ENCODE measurements around the gene SLC35B2.

Gene SLC35B2

DNA sequence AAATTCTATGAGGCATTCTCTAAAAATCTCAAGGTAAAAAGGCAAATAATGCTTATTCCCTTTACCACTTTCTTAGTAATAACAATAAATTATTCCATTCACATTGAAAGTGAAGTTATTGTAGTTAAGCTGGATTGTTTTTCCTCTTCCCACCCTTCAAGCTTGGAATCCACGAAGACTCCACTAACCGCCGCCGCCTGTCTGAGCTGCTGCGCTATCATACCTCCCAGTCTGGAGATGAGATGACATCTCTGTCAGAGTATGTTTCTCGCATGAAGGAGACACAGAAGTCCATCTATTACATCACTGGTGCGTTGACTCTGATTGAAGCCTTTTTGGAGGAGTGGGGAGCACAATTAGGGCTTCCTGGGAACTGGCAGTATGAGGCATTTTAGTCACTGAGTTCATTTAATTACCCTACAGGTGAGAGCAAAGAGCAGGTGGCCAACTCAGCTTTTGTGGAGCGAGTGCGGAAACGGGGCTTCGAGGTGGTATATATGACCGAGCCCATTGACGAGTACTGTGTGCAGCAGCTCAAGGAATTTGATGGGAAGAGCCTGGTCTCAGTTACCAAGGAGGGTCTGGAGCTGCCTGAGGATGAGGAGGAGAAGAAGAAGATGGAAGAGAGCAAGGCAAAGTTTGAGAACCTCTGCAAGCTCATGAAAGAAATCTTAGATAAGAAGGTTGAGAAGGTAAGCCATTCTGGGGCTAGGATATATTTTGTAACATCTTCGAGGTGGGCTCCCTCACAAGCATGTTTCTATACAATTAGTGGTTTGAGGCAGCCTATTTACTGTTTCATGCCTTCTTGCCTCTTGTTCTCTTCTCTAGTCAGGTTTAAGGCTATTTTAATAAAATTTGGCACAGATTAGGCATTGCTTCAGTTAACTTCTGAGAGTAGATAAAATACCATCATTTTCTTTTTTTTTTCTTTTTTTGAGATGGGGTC lies 5.5 kb downstream of the SLC35B2 start:
- DNase-seq = no peak

DNA sequence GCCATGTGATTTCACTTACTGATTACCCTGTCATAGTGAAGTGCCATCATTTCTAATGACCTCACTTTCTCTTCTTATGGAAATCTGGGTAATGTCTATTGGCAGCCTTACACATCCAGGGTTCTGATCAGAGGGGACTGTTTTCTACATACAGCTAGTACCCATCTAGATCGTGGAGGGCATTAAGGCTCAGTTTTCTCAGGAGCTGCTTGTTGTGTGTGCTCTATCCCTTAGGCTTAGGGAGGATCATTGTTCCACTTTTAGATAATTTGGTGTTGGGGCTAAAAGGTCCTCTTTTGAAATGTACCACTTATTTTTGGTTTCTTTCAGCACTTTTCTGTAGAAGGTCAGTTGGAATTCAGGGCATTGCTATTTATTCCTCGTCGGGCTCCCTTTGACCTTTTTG lies 6.6 kb downstream of the SLC35B2 start:
- DNase-seq = no peak

DNA sequence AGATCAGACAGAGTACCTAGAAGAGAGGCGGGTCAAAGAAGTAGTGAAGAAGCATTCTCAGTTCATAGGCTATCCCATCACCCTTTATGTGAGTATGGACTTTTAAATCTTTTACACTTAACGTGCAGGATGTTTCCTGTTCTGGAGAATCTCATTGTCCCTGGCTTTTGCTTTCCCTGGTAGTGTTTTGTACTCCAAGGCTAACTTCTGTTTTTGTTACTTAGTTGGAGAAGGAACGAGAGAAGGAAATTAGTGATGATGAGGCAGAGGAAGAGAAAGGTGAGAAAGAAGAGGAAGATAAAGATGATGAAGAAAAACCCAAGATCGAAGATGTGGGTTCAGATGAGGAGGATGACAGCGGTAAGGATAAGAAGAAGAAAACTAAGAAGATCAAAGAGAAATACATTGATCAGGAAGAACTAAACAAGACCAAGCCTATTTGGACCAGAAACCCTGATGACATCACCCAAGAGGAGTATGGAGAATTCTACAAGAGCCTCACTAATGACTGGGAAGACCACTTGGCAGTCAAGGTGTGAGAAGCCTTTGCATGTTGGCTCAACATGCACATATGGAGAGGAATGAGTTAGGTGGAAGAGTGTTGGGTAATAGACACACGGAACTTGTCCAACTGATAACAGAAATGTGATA lies 7.1 kb downstream of the SLC35B2 start:
- no peak for DNase-seq

DNA sequence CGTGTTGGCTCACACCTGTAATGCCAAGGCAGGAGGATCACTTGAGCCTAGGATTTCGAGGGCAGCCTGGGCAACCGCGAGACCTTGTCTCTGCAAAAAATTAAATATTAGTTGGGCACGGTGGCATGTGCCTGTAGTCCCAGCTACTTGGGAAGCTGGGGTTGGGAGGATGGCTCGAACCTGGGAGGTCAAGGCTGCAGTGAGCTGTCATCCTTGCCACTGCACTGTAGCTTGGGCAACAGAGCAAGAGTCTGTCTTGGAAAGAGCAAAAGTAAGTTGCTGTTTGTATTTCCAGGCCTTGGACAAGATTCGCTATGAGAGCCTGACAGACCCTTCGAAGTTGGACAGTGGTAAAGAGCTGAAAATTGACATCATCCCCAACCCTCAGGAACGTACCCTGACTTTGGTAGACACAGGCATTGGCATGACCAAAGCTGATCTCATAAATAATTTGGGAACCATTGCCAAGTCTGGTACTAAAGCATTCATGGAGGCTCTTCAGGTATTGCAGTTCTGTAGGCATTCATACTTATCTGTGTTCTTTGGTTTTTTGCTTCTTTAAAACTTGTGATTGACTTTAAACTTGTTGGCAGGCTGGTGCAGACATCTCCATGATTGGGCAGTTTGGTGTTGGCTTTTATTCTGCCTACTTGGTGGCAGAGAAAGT lies 8.1 kb downstream of the SLC35B2 start:
- no peak for DNase-seq

DNA sequence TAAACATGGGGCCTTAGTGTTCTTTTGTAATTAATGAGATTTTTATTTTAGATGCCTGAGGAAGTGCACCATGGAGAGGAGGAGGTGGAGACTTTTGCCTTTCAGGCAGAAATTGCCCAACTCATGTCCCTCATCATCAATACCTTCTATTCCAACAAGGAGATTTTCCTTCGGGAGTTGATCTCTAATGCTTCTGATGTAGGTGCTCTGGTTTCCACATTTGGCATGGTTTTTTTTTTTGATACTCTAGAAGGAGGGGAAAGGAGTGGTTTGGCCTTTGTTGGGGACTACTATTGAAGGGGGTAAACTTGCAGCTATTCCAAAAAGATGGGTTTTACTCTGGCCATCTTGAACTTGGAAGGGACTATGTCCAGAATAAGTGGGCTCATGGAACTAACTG lies 8.7 kb downstream of the SLC35B2 start:
- no peak for DNase-seq

DNA sequence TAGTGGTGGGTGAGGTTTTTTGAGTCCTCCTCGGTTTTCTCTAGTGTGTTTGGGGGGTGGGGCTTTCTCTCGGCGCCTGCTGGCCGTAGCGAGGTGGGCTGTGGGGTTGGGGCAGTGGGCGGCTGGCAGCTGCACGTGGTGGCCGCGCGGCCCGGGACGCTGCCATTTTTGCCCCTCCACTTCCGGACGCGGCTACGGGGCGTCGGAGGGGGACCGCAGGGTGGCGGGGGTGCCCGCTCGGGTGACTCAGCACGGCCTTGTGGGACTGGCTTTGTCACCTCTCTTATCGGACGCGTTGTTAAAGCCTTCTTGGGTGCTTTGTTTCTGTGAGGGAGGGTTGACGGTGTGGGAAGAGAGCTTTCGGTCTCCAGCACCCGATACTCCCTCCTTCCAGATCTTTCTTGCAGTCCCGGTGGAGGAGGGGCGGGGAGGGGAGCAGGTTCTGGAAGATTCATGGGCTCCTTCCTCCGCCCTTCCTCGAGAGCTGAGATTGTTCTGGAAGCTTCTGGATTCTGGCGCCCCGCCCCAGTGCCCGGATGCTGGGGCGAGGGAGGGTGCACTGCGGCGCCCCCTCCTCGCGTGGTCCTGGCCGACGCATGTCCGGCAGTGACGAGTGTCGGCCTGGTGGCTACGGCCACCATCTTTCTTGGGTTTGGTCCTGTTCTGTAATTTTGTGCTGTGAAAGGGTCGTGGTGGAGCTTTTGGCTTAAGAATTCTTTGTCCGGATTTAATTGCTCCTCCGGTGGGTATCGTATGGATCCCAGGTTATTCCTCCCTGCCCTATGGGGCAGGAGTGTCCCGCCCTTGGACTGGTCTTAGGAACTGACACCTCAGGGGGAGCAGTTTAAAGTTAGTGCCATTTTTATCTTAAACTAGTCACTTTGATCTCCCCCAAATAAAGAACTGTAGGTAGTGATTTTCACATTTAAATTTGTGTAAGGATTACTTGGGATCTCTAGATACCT lies 9.7 kb downstream of the SLC35B2 start:
- DNase-seq = peak; percentile 89

DNA sequence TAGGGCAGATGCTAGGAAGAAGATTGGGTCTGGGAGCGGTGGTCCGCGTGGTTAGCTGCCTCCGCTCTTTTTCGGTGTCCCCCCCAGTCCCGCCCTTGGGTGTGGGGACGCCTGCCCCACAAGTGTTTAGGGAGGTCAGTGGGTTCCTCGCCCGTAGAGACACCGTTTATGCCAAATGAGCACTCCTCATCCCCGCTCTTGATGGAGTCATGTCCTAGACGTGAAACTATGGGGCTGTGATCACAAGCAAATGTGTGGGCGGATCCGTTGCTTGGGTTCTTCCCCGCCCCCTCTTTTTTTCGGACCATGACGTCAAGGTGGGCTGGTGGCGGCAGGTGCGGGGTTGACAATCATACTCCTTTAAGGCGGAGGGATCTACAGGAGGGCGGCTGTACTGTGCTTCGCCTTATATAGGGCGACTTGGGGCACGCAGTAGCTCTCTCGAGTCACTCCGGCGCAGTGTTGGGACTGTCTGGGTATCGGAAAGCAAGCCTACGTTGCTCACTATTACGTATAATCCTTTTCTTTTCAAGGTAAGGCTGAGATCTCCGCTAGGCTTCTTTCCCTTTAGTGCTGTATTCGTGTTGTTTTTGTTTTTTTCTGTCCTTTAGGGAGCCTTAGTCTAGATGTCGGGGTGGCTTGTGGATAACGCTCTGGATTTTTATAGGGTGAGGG lies 10.5 kb downstream of the SLC35B2 start, which contains the start of gene HSP90AB1:
Gene HSP90AB1, plus strand, starts transcription at position 439 of the 675 bp plus-strand sequence. CDS start 1,529 bp downstream, outside the sequence.
- DNase-seq = peak; percentile 99

DNA sequence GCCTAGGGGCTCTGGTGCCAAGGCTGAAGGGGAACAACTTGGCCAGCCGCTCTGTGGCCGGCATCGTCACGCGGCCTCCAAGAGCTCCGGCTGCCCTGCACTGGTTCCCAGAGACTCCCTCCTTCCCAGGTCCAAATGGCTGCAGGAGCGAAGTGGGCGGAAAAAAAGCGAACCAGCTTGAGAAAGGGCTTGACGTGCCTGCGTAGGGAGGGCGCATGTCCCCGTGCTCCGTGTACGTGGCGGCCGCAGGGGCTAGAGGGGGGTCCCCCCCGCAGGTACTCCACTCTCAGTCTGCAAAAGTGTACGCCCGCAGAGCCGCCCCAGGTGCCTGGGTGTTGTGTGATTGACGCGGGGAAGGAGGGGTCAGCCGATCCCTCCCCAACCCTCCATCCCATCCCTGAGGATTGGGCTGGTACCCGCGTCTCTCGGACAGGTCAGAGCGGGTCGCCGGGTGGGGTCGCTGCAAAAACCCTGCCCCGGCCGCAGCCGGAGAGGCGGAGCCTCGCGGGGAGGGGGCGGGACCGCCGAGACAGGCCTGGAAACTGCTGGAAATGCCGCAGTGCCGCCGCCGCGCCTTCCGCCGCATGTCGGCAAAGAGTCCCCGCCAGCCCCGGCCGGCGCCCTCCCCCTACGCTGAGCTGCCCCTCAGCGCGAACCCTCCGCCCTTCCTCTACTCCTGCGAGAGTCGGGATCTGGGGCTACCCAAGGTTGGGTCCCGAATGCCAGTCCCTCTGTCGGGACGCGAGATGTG lies 11.2 kb downstream of the SLC35B2 start:
- DNase-seq = peak; percentile 87

DNA sequence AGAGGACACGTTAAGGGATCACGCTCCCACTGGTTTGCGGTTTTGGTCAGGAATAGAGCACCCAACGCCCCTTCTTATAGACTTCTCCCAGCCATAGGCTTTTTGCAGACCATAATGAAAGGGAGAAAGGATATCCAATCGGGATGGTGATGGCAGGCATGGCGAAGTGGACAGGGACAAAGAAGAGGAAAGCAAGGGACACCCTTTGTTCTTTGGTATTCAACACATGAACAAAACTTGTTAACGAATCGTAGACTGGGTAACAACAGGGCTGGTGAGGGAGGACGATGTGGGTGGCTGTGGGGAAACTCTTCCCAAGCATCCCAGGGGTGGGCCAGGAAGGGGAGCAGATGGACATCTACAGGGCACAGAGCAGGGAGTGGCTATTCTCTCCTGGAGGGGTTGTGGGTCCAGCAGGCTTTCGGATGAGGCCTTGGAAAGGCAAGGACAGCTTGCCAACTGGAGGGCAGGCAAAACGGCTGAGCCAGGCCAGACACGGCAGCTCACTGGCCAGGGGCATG lies 11.9 kb downstream of the SLC35B2 start:
- no peak for DNase-seq

DNA sequence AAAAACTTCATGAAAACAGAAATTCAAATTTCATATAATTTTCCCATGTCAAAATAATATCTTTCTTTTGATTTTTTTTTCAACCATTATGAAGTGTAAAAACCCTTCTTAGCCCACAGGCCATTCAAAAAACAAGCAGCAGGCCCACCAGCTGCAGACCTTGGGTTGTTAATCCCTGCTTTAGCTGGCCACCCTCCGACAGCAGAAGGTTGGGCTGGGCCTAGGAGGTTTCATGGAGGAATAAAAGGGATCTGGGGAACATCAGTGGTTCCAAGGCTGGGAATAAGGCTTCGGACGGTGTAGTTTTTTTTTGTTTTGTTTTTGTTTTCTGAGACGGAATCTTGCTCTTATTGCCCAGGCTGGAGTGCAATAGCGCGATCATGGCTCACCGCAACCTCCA lies 14.0 kb downstream of the SLC35B2 start:
- no peak for DNase-seq

DNA sequence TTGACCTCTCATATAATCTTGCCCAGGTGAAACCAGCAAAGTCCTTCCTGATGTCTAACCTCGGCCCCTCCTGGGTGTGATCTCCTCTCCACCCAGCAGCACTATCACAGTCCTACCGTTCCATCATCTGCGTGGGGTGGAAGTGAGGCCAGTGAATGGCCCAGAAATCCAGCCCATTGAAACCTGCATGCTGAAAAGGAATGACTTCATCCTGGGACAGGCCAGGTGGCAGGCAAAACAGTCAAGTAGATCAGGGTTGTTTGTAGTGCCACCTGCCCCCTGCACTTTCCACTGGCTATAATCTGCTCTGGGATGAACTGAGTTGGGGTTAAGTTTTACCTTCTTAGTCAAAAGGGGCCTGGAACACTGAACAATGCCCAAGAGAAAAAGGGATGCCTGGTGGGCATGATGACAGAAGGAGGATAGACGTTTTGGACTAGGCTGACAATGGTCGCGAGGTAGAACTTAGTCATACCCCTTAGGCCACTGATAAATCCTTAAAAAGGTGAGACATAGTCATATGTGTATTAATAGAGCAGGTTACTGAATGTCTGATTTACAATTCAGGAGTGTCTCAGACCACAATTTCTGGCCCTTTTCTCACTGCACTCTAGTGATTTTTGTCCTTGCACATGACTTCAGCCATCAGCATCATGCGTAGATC lies 18.5 kb downstream of the SLC35B2 start:
- DNase-seq = no peak

DNA sequence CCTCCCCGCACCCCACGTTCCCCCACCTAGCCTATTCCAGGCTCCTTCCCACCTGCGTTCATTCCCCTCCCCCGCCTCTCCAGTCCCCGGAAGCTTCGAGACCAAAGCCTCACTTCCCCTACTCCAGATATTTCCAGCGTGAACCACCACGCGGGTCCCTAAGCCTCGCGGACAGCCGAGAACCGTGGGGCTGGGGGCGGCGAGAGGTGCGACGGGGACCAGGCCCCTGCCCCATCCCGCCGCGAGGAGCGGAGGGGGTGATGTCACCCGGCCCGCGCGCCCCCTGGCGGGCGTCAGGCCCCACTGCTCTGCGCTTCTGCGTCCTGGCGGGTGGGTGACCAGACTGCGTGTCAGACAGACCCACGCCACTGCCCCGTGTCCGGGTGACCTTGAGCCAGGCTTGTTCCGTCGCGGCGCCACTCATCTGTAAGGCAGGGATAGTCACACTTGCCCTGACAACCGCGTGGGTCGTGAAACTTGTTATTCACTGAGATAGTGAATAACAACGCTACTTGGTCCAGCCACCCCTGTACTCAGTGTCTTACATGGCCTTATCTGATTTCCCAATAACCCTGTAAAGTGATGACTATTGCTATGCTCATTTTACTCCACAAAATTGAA lies 19.4 kb downstream of the SLC35B2 start:
- peak; percentile 81 for DNase-seq

DNA sequence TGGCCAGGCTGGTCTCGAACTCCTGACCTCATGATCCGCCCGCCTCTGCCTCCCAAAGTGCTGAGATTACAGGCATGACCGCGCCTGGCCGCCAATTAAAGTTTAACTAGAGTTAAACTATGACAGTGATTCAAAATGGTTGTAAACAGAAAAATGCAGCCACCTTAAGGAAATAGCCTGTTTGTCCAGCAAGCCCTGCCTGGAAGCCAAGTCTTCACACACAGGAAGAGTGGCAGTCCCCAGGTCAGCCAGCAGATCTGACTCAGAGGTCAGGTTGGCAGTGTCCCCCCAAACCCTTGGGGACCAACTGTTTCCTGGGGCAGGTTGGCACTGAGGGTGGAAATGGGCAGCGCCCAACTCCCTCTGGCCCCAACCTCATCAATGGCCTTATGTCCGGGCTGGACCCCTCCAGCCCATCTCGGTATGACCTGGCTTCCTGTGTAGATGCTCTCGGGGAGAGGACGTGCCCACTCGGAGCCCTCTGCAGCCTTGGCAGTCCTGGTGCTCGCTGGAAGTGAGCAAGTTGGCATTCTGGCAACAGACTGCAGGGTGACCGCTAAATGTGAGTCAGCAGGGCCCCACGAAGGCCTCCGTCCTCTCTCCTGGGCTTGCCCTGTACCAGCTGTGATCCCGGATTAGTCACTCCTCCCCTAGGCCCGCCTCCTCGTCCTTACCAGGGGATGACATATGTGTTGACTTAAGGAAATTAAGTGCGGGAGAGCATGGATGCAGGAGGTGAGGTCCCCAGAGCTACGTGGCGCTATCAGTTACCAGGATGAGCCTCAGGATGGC lies 20.1 kb downstream of the SLC35B2 start:
- peak; percentile 83 for DNase-seq

DNA sequence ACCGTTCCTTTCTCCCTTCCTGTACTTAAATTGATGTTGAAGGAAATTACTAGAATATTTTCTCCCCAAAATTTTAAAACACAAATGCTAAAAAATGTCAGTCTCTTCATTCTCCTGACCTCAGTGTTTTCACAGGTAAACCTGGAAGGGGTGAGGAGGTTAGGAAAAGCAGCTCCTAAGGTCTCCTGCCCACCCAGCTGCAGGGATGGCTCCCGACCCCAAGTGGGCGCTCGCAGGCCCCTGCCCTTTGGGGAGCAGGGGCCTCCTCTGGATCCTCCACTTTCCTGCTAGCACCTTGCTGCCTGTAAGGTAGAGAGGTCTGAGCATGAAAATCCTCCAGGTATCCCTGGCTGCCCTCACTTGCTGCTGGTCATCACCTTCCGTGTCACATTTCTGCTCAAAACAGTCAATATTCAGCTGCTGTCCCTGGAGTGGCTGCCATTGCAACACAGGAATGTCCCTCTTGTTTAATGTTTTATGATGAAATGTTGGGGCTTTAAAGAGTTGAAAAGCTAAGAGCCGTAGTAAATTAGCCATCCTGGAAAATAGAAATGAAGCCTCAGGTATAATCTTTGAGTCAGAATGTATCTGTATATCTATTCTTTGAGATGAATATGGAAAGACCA lies 21.3 kb downstream of the SLC35B2 start:
- no peak for DNase-seq

DNA sequence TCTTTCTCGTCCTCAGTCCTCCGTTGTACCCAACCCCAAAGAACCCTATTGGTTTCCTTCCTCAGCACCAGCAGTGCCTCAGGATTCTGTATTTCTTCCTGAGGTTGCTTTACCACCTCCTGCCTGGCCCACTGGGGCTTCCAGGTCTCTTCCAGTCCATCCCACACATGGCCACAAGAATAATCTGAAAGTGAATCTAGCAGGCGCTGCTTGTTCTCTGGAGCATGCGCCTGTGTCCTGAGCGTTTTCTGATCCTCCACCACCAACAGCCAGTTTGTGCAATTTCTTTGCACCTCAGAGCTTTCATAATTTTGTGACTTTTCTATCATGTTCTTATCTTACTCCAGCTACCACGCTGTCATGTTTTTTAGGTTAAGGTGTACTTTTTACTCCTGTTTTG lies 22.1 kb downstream of the SLC35B2 start:
- DNase-seq = no peak

DNA sequence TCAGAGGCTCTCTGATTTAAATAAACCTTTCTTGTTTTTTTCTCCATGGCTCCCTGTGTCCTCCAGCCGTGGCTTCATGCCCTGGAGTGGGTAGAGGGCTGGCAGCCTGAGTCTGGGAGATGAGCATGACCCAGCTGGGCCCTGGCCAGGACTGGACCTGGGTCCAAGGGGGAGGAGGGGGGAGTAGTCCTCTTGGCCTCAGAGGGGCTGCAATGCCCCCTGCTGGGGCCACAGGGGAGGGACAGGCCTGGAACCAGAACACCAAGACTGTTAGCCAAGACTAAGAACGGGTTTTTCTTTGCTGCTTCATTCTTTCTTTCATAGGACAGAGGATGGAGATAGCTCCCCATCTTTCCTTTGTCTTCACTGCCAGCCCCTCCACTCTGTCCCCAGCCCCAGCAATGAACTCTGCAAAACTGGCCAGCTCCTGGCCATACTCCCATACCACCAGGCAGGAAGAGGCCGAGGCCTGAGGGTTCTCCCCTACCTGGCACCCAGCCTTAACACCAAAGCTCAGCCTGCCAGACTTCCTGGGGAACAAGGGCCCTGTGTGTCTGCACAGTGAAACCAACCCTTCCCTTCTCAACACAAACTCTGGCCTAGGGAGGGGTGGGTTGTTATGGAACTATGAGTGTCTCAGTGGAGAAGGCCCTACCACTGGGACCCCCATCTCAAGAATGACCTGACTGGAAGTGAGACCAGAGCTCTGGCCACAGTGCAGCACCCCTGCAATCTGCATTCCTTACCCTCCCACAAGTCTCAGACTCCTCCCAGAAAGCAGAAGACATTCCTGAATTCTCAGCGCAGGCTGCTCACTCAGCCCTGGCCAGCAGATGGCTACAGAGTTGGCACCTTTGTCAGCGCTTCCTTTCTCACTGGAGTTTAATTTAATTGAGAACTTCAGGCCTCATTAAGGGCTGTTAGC lies 23.0 kb downstream of the SLC35B2 start:
- DNase-seq = peak; percentile 13

DNA sequence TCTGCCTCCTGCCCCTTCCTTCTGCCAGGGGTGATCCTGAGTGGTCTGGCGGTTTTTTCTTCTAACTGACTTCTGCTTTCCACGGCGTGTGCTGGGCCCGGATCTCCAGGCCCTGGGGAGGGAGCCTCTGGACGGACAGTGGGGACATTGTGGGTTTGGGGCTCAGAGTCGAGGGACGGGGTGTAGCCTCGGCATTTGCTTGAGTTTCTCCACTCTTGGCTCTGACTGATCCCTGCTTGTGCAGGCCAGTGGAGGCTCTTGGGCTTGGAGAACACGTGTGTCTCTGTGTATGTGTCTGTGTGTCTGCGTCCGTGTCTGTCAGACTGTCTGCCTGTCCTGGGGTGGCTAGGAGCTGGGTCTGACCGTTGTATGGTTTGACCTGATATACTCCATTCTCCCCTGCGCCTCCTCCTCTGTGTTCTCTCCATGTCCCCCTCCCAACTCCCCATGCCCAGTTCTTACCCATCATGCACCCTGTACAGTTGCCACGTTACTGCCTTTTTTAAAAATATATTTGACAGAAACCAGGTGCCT lies 23.7 kb downstream of the SLC35B2 start:
- DNase-seq = no peak

Data from CD4-positive, alpha-beta T cell treated with Interleukin-21 for 1 hour (primary cell).